Renal cortex interstitium (tissue), 11 donors: ENCODE results near the gene SIK3. TPM values are rescaled to one million over a fixed set of nuclear protein-coding genes. Genes with fewer than 3 reads are reported as not detected.

Source experiments
- DNase-seq, 11 donors: peaks; one replicate each; pipeline ENCODE4 v3.0.0-alpha.2; 2013; ENCODE audit warnings: low read depth in 9 of 11, low spot score in 4 of 11; ENCODE audit errors: extremely low read depth in 1 of 11
- polyA plus RNA-seq, 3 donors: library from polyadenylated mRNA; unstranded; fragments of 120-200 nt; gene quantifications; one replicate each; pipeline ENCODE4 v1.2.1, GENCODE V29; 2013; ENCODE audit not compliant: insufficient read length in 3 of 3

The SIK3 gene
- polyA plus RNA-seq, 3 donors = 34.7 to 48.6 (median 36.1) TPM

- DNase-seq = no peak
Observed at GRCh38 chr11:117089685-117090084, 8.5 kb downstream of the SIK3 start.

GRCh38 chr11:117087446-117087845 lies 10.8 kb downstream of the SIK3 start:
- no peak for DNase-seq

- DNase-seq = no peak
Observed at GRCh38 chr11:117084992-117085391, 13.2 kb downstream of the SIK3 start.

- no peak for DNase-seq
Observed at GRCh38 chr11:117083011-117083935, 15.0 kb downstream of the SIK3 start.

GRCh38 chr11:117081908-117082307 lies 16.3 kb downstream of the SIK3 start:
- no peak for DNase-seq

GRCh38 chr11:117080370-117080769 lies 17.9 kb downstream of the SIK3 start:
- DNase-seq = no peak

- DNase-seq = no peak
Observed at GRCh38 chr11:117076941-117077691, 21.1 kb downstream of the SIK3 start.

- no peak for DNase-seq
Observed at GRCh38 chr11:117075186-117075585, 23.0 kb downstream of the SIK3 start.

GRCh38 chr11:117074119-117074518 lies 24.1 kb downstream of the SIK3 start:
- no peak for DNase-seq

GRCh38 chr11:117073539-117073938 lies 24.7 kb downstream of the SIK3 start:
- no peak for DNase-seq

- no peak for DNase-seq
Observed at GRCh38 chr11:117072517-117073461, 25.4 kb downstream of the SIK3 start.

GRCh38 chr11:117071344-117071787 lies 26.9 kb downstream of the SIK3 start:
- peak in 2 of 11 donors; percentile 28 to 38 for DNase-seq

- DNase-seq = no peak
Observed at GRCh38 chr11:117070016-117070415, 28.2 kb downstream of the SIK3 start.

- no peak for DNase-seq
Observed at GRCh38 chr11:117068303-117068860, 29.8 kb downstream of the SIK3 start.

- DNase-seq = no peak
Observed at GRCh38 chr11:117066959-117067358, 31.3 kb downstream of the SIK3 start.

GRCh38 chr11:117064275-117064674 lies 34.0 kb downstream of the SIK3 start:
- DNase-seq = no peak

- DNase-seq = no peak
Observed at GRCh38 chr11:117062498-117062897, 35.7 kb downstream of the SIK3 start.

- DNase-seq = no peak
Observed at GRCh38 chr11:117061256-117061655, 37.0 kb downstream of the SIK3 start.
